ENCODE results near the gene ERC2.
A peak's percentile ranks its signal among the peaks of the same experiment; 100 is the strongest.

The ERC2 gene

GRCh38 chr3:55828712-55829111 lies 639.6 kb downstream of the ERC2 start:
- Mint-ChIP-seq H3K27ac (no peak overlapping the region), H3K4me1 (peaks cover 6% of the 10 kb centered on the region), H3K9me3 (peaks cover 30% of the 10 kb centered on the region), H3K27me3 (ENCODE audit: low read depth) (peaks cover 4% of the 10 kb centered on the region), H3K4me3 (no peak overlapping the region), H3K36me3 (ENCODE audit: low read depth) (peaks cover 15% of the 10 kb centered on the region)
- TF ChIP-seq CTCF (IDR thresholded peaks at IDR 0.05; ENCODE audit: unreplicated experiment in 3 of 3), result no peak

GRCh38 chr3:55827786-55828185 lies 640.5 kb downstream of the ERC2 start:
- H3K27me3 Mint-ChIP-seq (ENCODE audit: low read depth), result peaks cover 4% of the 10 kb centered on the region
- peak overlapping the region in 1 of 3 experiments; percentile 39 for H3K27ac Mint-ChIP-seq
- no peak for TF ChIP-seq CTCF (IDR thresholded peaks at IDR 0.05; ENCODE audit: unreplicated experiment in 3 of 3)
- peaks cover 25% of the 10 kb centered on the region for H3K9me3 Mint-ChIP-seq
- H3K4me3 Mint-ChIP-seq, result no peak overlapping the region
- peaks cover 13% of the 10 kb centered on the region for H3K36me3 Mint-ChIP-seq (ENCODE audit: low read depth)
- H3K4me1 Mint-ChIP-seq, result peaks cover 6% of the 10 kb centered on the region

- TF ChIP-seq CTCF (IDR thresholded peaks at IDR 0.05; ENCODE audit: unreplicated experiment in 3 of 3), result no peak
- Mint-ChIP-seq H3K4me1 (peaks cover 8% of the 10 kb centered on the region), H3K27me3 (ENCODE audit: low read depth) (peaks cover 4% of the 10 kb centered on the region), H3K9me3 (peaks cover 21% of the 10 kb centered on the region), H3K36me3 (ENCODE audit: low read depth) (peaks cover 11% of the 10 kb centered on the region), H3K4me3 (no peak overlapping the region), H3K27ac (no peak overlapping the region)
Measured at GRCh38 chr3:55826731-55827496, 641.4 kb downstream of the ERC2 start.

GRCh38 chr3:55826097-55826496 lies 642.2 kb downstream of the ERC2 start:
- Mint-ChIP-seq H3K9me3 (peaks cover 21% of the 10 kb centered on the region), H3K36me3 (ENCODE audit: low read depth) (peaks cover 11% of the 10 kb centered on the region), H3K4me1 (peaks cover 12% of the 10 kb centered on the region), H3K4me3 (no peak overlapping the region), H3K27ac (no peak overlapping the region), H3K27me3 (ENCODE audit: low read depth) (peaks cover 4% of the 10 kb centered on the region)
- no peak for TF ChIP-seq CTCF (IDR thresholded peaks at IDR 0.05; ENCODE audit: unreplicated experiment in 3 of 3)

- Mint-ChIP-seq H3K9me3 (peaks cover 10% of the 10 kb centered on the region), H3K4me3 (no peak overlapping the region), H3K27me3 (ENCODE audit: low read depth) (peaks cover 4% of the 10 kb centered on the region), H3K4me1 (peaks cover 12% of the 10 kb centered on the region), H3K27ac (no peak overlapping the region), H3K36me3 (ENCODE audit: low read depth) (peaks cover under 1% of the 10 kb centered on the region)
- TF ChIP-seq CTCF (IDR thresholded peaks at IDR 0.05; ENCODE audit: unreplicated experiment in 3 of 3), result no peak
Measured at GRCh38 chr3:55824406-55824805, 643.9 kb downstream of the ERC2 start.

GRCh38 chr3:55823829-55824228 lies 644.4 kb downstream of the ERC2 start:
- H3K4me1 Mint-ChIP-seq, result peaks cover 12% of the 10 kb centered on the region
- H3K4me3 Mint-ChIP-seq, result no peak overlapping the region
- H3K9me3 Mint-ChIP-seq, result peaks cover 7% of the 10 kb centered on the region
- no peak overlapping the region for H3K27ac Mint-ChIP-seq
- peaks cover 4% of the 10 kb centered on the region for H3K27me3 Mint-ChIP-seq (ENCODE audit: low read depth)
- H3K36me3 Mint-ChIP-seq (ENCODE audit: low read depth), result no peaks in the 10 kb centered on the region
- TF ChIP-seq CTCF (IDR thresholded peaks at IDR 0.05; ENCODE audit: unreplicated experiment in 3 of 3), result no peak
